ENCODE measurements around the gene STIMATE. TPM values are rescaled to one million over a fixed set of nuclear protein-coding genes. Genes with fewer than 3 reads are reported as not detected.

STIMATE gene
- total RNA-seq, 3 donors from 2014 or later (not counting 1 experiment from before 2014, with no cell fraction given) = 24.6 to 35.0 (median 33.1) TPM

DNA sequence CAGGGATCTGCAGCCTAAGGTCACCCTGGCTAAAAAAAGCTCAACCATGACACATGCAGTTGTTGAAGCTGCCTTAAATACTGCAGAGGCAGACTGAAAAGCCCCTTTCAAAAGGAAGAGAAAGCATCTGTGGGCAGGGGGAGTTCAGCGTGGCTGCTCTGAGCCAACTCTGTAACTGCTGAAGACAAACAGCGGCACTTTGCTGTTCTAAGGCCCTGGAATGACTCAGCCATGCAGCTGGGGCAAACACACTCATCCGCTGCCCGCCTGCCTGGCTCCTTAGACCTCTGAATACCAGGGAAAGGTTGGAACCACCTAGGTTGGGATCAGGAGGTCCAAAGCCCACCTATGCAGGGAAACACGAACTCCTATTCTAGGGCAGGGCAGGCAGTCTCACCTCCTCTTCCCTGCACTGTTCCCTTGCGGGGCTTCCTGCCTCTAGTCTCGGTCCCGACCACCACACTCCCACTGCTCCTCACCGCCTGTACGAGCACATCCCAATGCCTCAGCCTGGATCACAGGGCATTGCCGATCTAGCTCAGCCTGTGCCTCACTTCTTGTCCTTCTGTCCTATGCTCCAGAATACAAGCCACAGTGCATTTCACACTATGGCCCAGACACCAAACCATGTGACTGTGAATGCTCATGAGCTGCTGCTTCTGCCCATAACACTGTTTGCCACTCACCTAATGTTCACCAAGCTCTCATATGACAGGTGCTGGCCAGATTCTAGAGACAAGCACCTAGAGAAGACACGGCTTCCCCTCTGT lies 56.0 kb downstream of the STIMATE start:
- H3K4me3 Mint-ChIP-seq = peak overlapping the region; percentile 10
- 83% methylated on average over 12 of the region's 12 CpGs for WGBS (ENCODE audit: insufficient coverage)

DNA sequence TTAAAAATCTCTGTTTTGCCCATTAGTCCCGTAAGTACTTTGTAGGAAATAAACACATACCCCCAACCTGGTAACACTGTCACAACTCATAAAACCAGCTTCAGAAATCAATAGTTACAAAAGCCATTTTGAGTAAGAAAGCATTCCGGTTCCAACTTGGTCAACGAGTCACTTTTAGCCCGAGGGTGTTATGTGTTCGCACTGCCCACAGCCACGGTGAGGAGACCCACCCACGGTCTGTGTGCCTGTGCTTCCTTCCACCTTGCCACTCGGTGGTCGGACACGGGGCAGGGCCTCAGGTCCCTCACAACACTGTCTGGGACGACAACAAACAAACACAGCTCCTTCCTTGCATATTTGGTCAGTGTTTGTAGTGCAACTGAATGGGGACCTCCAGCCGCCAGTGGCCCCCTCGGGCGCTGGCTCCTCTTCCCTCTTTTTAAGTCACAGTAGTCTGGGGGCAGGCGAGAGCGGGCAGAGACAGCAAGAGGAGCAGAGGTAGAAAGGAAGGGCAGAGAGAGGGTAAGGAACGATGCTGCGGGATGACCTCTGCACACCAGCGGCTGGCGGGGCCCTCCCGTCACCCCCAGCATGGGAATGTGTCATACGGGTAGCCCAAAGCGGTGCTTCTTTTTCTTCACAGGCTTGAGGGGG lies 57.3 kb downstream of the STIMATE start:
- no peaks in the 10 kb centered on the region for H3K27me3 ChIP-seq (ENCODE audit: control insufficient read depth, insufficient read depth, low read length)
- peaks cover 66% of the 10 kb centered on the region for H3K4me1 ChIP-seq (ENCODE audit: control insufficient read depth, insufficient read depth, low read length)
- H3K4me1 Mint-ChIP-seq = peaks cover 51 to 78% of the 10 kb centered on the region in 2 donors
- no peaks in the 10 kb centered on the region for H3K27me3 Mint-ChIP-seq (ENCODE audit: low read depth in 2 of 2)
- H3K36me3 ChIP-seq (ENCODE audit: control insufficient read depth, insufficient read depth, low read length) = peaks cover 19% of the 10 kb centered on the region
- H3K9me3 ChIP-seq (ENCODE audit: control insufficient read depth, insufficient read depth, low read length) = no peaks in the 10 kb centered on the region
- no peaks in the 10 kb centered on the region for H3K36me3 Mint-ChIP-seq
- peak overlapping the region; percentile 63 to 83 for H3K27ac Mint-ChIP-seq
- H3K4me3 ChIP-seq (ENCODE audit: low read length) = no peak overlapping the region
- peak overlapping the region; percentile 80 for H3K4me3 Mint-ChIP-seq
- peak overlapping the region; percentile 73 for H3K27ac ChIP-seq (ENCODE audit: low read length)
- 64% methylated on average over 23 of the region's 23 CpGs for WGBS (ENCODE audit: insufficient coverage)
- DNase-seq (no peak), ATAC-seq (peak in 2 of 3 donors; percentile 22 to 43)
- TF ChIP-seq, protein P1, sequence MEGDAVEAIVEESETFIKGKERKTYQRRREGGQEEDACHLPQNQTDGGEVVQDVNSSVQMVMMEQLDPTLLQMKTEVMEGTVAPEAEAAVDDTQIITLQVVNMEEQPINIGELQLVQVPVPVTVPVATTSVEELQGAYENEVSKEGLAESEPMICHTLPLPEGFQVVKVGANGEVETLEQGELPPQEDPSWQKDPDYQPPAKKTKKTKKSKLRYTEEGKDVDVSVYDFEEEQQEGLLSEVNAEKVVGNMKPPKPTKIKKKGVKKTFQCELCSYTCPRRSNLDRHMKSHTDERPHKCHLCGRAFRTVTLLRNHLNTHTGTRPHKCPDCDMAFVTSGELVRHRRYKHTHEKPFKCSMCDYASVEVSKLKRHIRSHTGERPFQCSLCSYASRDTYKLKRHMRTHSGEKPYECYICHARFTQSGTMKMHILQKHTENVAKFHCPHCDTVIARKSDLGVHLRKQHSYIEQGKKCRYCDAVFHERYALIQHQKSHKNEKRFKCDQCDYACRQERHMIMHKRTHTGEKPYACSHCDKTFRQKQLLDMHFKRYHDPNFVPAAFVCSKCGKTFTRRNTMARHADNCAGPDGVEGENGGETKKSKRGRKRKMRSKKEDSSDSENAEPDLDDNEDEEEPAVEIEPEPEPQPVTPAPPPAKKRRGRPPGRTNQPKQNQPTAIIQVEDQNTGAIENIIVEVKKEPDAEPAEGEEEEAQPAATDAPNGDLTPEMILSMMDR (IDR thresholded peaks at IDR 0.05) = no peak
- H3K9me3 Mint-ChIP-seq = no peaks in the 10 kb centered on the region
- intact Hi-C loops (cut with micrococcal nuclease) = loop anchor here (10.0 kb wide), 1 partner anchor 95 kb away; no protein-coding TSS in a partner anchor

More for the DNA sequence above, 56.0 kb downstream of the STIMATE start:
- intact Hi-C loops (cut with micrococcal nuclease) = loop anchor here (10.0 kb wide), 1 partner anchor 93 kb away; no protein-coding TSS in a partner anchor
- Mint-ChIP-seq H3K9me3 (no peaks in the 10 kb centered on the region), H3K36me3 (no peaks in the 10 kb centered on the region), H3K27me3 (ENCODE audit: low read depth in 2 of 2) (no peaks in the 10 kb centered on the region), H3K27ac (peak overlapping the region in 1 of 2 donors; percentile 66), H3K4me1 (peaks cover 50 to 65% of the 10 kb centered on the region in 2 donors)
- Histone ChIP-seq H3K4me1 (ENCODE audit: control insufficient read depth, insufficient read depth, low read length) (peaks cover 58% of the 10 kb centered on the region), H3K27ac (ENCODE audit: low read length) (peak overlapping the region; percentile 73), H3K4me3 (ENCODE audit: low read length) (no peak overlapping the region), H3K9me3 (ENCODE audit: control insufficient read depth, insufficient read depth, low read length) (no peaks in the 10 kb centered on the region), H3K27me3 (ENCODE audit: control insufficient read depth, insufficient read depth, low read length) (no peaks in the 10 kb centered on the region), H3K36me3 (ENCODE audit: control insufficient read depth, insufficient read depth, low read length) (peaks cover 15% of the 10 kb centered on the region)
- DNase-seq (no peak), ATAC-seq (no peak)
- TF ChIP-seq, protein P1 (IDR thresholded peaks at IDR 0.05) = no peak

DNA sequence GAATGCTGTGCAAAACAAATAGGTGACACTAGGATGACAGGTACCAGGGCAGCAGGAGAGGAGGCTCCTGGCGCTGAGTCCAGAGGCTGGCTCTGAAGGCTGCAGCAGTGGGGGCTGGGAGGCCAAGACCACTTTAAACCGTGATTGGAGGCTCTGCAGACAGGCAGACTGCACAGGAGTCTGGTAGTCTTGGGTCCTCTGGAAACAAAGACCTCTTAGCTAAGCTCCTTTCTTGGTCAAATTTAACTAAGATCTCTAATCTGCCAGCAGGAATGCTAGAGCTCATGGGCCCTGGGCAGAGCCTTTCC lies 58.1 kb downstream of the STIMATE start:
- Mint-ChIP-seq H3K27me3 (ENCODE audit: low read depth in 2 of 2) (no peaks in the 10 kb centered on the region), H3K4me1 (peaks cover 51 to 75% of the 10 kb centered on the region in 2 donors), H3K4me3 (peak overlapping the region; percentile 61), H3K27ac (peak overlapping the region in 1 of 2 donors; percentile 38), H3K9me3 (no peaks in the 10 kb centered on the region), H3K36me3 (no peaks in the 10 kb centered on the region)
- Histone ChIP-seq H3K4me1 (ENCODE audit: control insufficient read depth, insufficient read depth, low read length) (peaks cover 66% of the 10 kb centered on the region), H3K9me3 (ENCODE audit: control insufficient read depth, insufficient read depth, low read length) (no peaks in the 10 kb centered on the region), H3K27ac (ENCODE audit: low read length) (peak overlapping the region; percentile 73), H3K27me3 (ENCODE audit: control insufficient read depth, insufficient read depth, low read length) (no peaks in the 10 kb centered on the region), H3K36me3 (ENCODE audit: control insufficient read depth, insufficient read depth, low read length) (peaks cover 20% of the 10 kb centered on the region), H3K4me3 (ENCODE audit: low read length) (no peak overlapping the region)
- WGBS (ENCODE audit: insufficient coverage) = 59% methylated on average over 2 of the region's 2 CpGs
- intact Hi-C loops (cut with micrococcal nuclease) = no loop called here
- ATAC-seq (no peak), DNase-seq (no peak)
- TF ChIP-seq, protein P1 (IDR thresholded peaks at IDR 0.05) = no peak

All from natural killer cell (primary cell).